ENCODE data around the gene KLF9. TPM values are rescaled to one million over a fixed set of nuclear protein-coding genes. Genes with fewer than 3 reads are reported as not detected.

KLF9 gene
- total and polyA plus RNA-seq, 9 of the 15 experiments (the other 6 are each of a cell fraction or from before 2014, with no cell fraction given) = 3.3 to 11.9 (median 6.9) TPM

DNA sequence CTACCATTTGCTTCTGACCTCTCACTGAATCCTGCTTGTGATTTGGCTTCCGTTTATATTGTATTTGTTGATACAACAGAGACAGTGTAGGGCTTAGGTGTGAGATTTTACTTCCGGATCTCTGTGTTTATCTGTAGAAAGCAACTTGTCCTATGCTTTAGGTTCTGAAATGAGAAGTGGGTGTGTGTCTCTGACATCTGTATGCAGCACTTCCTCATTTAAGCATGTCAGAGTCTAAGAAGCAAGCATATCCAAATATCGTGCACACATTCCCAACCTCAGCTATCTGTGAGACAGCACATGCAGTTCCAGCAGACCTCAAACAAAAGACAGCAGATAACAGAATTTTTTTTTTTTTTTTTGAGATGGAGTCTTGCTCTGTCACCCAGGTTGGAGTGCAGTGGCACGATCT is 16.3 kb downstream of the KLF9 start (continued):
- TF ChIP-seq, protein P1, sequence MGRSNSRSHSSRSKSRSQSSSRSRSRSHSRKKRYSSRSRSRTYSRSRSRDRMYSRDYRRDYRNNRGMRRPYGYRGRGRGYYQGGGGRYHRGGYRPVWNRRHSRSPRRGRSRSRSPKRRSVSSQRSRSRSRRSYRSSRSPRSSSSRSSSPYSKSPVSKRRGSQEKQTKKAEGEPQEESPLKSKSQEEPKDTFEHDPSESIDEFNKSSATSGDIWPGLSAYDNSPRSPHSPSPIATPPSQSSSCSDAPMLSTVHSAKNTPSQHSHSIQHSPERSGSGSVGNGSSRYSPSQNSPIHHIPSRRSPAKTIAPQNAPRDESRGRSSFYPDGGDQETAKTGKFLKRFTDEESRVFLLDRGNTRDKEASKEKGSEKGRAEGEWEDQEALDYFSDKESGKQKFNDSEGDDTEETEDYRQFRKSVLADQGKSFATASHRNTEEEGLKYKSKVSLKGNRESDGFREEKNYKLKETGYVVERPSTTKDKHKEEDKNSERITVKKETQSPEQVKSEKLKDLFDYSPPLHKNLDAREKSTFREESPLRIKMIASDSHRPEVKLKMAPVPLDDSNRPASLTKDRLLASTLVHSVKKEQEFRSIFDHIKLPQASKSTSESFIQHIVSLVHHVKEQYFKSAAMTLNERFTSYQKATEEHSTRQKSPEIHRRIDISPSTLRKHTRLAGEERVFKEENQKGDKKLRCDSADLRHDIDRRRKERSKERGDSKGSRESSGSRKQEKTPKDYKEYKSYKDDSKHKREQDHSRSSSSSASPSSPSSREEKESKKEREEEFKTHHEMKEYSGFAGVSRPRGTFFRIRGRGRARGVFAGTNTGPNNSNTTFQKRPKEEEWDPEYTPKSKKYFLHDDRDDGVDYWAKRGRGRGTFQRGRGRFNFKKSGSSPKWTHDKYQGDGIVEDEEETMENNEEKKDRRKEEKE (IDR thresholded peaks at IDR 0.05; ENCODE audit: borderline replicate concordance in 1 of 2, control insufficient read depth in 1 of 2, low read depth in 2 of 2, low read length in 1 of 2) = no peak
- TF ChIP-seq, protein P2, sequence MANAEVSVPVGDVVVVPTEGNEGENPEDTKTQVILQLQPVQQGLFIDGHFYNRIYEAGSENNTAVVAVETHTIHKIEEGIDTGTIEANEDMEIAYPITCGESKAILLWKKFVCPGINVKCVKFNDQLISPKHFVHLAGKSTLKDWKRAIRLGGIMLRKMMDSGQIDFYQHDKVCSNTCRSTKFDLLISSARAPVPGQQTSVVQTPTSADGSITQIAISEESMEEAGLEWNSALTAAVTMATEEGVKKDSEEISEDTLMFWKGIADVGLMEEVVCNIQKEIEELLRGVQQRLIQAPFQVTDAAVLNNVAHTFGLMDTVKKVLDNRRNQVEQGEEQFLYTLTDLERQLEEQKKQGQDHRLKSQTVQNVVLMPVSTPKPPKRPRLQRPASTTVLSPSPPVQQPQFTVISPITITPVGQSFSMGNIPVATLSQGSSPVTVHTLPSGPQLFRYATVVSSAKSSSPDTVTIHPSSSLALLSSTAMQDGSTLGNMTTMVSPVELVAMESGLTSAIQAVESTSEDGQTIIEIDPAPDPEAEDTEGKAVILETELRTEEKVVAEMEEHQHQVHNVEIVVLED (CRISPR knock-in tag; IDR thresholded peaks at IDR 0.05) = no peak
- TF ChIP-seq THRA (IDR thresholded peaks at IDR 0.05) (no peak), NR3C1 (CRISPR knock-in tag; IDR thresholded peaks at IDR 0.05) (no peak), GABPB2 (CRISPR knock-in tag; conservative IDR thresholded peaks at IDR 0.05) (no peak), NCOA2 (IDR thresholded peaks at IDR 0.05; ENCODE audit: partially characterized antibody in 2 of 2) (no peak), LEF1 (IDR thresholded peaks at IDR 0.05) (peak; percentile 76; the same call in 1 of the 2 replicates), ZNF766 (CRISPR knock-in tag; conservative IDR thresholded peaks at IDR 0.05) (peak; percentile 67; the same call in 1 of the 2 replicates), ZNF449 (CRISPR knock-in tag; IDR thresholded peaks at IDR 0.05) (0 out of 2 replicates have a peak, but pooled peaks have one; percentile 37), SAP30 (IDR thresholded peaks at IDR 0.05; ENCODE audit: borderline replicate concordance, insufficient read depth, low read depth, low read length, poor library complexity, severe bottlenecking) (no peak), SNRNP70 (optimal IDR thresholded peaks at IDR 0.05; ENCODE audit: low read depth, low read length) (no peak), GTF2A2 (tag; IDR thresholded peaks at IDR 0.05) (no peak), CCAR2 (IDR thresholded peaks at IDR 0.05; ENCODE audit: low read depth, low read length) (no peak), FOSL1 (tag; conservative IDR thresholded peaks at IDR 0.05) (no peak), SRSF7 (optimal IDR thresholded peaks at IDR 0.05; ENCODE audit: low read depth, low read length) (no peak), MTA2 (IDR thresholded peaks at IDR 0.05; ENCODE audit: low read depth) (peak; percentile 91), ZNF174 (CRISPR knock-in tag; IDR thresholded peaks at IDR 0.05) (no peak), ZSCAN29 (IDR thresholded peaks at IDR 0.05) (no peak), ZZZ3 (IDR thresholded peaks at IDR 0.05) (no peak), ZNF311 (CRISPR knock-in tag; IDR thresholded peaks at IDR 0.05) (peak; percentile 34; the same call in 1 of the 2 replicates), ZNF121 (CRISPR knock-in tag; conservative IDR thresholded peaks at IDR 0.05) (no peak), ZNF224 (CRISPR knock-in tag; IDR thresholded peaks at IDR 0.05) (no peak), GTF2E2 (tag; IDR thresholded peaks at IDR 0.05) (no peak)
